Transverse colon (tissue), 4 donors: Measurements from ENCODE around the gene JAKMIP1. TPM values are rescaled to one million over a fixed set of nuclear protein-coding genes. Genes with fewer than 3 reads are reported as not detected.

ENCODE experiments used
- DNase-seq: peaks from one replicate; pipeline ENCODE4 v3.0.0-alpha.2; 2019
- H3K27ac ChIP-seq, 4 donors: fragments of 200-600 bp; sonication (generic); 2 replicates each; pipeline ENCODE4 v1.5.1; 2016 to 2018; ENCODE audit warnings: inconsistent platforms in 4 of 4
- H3K27me3 ChIP-seq: fragments of 200-600 bp; sonication (generic); 2 replicates; pipeline ENCODE4 v1.5.1; 2017; ENCODE audit warnings: inconsistent platforms
- H3K36me3 ChIP-seq, 4 donors: fragments of 200-600 bp; sonication (generic); 2 replicates each; pipeline ENCODE4 v1.5.1; 2017 to 2019; ENCODE audit warnings: inconsistent platforms in 4 of 4
- H3K4me1 ChIP-seq, 4 donors: fragments of 200-600 bp; sonication (generic); 2 replicates each; pipeline ENCODE4 v1.5.1; 2017 to 2020; ENCODE audit warnings: inconsistent platforms in 4 of 4
- H3K4me3 ChIP-seq, 4 donors: fragments of 200-600 bp; sonication (generic); 1 replicate in 1 of 4; 2 replicates in 3 of 4; pipeline versions ENCODE4 v1.5.1 to v1.6.1; 2017 to 2019; ENCODE audit warnings: inconsistent platforms in 4 of 4
- H3K9me3 ChIP-seq, 2 donors: fragments of 200-600 bp; sonication (generic); 2 replicates each; pipeline ENCODE4 v1.5.1; 2017 to 2019; ENCODE audit warnings: inconsistent platforms in 2 of 2
- EP300 ChIP-seq: sonication (generic); formaldehyde crosslinking; IDR thresholded peaks from one replicate; pipeline ENCODE4 v1.6.1; 2017; ENCODE audit warnings: antibody characterized with exemption, low read depth
- POLR2A ChIP-seq: fragments of 450-650 bp; IDR thresholded peaks from one replicate; pipeline ENCODE4 v1.6.1; 2016; ENCODE audit warnings: antibody characterized with exemption, mild to moderate bottlenecking, moderate library complexity
- POLR2AphosphoS5 ChIP-seq, 3 donors: sonication (generic); formaldehyde crosslinking; IDR thresholded peaks; one replicate each; pipeline ENCODE4 v1.6.1; 2016; ENCODE audit warnings: antibody characterized with exemption in 3 of 3
- WGBS, 2 donors: methylation state at CpG; one replicate each; pipeline ENCODE4 v1.1.5; 2018; ENCODE audit warnings: low coverage in 1 of 2; 5-methylcytosine and 5-hydroxymethylcytosine counted together
- in situ Hi-C, 4 donors: fragments of 200-750 bp; cut with MboI; loops; one replicate each; pipeline versions ENCODE4 v1.15.0 to v1.15.1; 2017; ENCODE audit warnings: low sequenced_read_pairs in 3 of 4, low pct_ligation_motif_present in 1 of 4, low pct_unique_long_range_greater_than_20kb in 1 of 4
- intact Hi-C: fragments of 100-400 bp; cut with DNase I; formaldehyde crosslinking; loops from one replicate; pipeline ENCODE4 v1.15.1; 2023; ENCODE audit warnings: low total_unique reads
- total RNA-seq, 4 donors: library from RNA; depleted of rRNA; stranded (reverse); fragments of >200 nt; gene quantifications; one replicate each; pipeline ENCODE4 v1.1.0, GENCODE V29; 2016
- TF ChIP-seq, protein P1 (sequence below), 5 experiments: fragments of 200-600 bp in 3 of 5; fragments of 450-650 bp in 2 of 5; sonication (generic) in 3 of 5; IDR thresholded peaks; 1 replicate in 2 of 5; 2 replicates in 3 of 5; pipeline ENCODE4 v1.5.1; 2016 to 2017; ENCODE audit warnings: antibody characterized with exemption in 5 of 5, inconsistent platforms in 3 of 5, mild to moderate bottlenecking in 2 of 5, moderate library complexity in 1 of 5

Gene JAKMIP1
- total RNA-seq, 4 donors from 2014 or later: 1.2 to 1.7 TPM; not detected in 2

DNA sequence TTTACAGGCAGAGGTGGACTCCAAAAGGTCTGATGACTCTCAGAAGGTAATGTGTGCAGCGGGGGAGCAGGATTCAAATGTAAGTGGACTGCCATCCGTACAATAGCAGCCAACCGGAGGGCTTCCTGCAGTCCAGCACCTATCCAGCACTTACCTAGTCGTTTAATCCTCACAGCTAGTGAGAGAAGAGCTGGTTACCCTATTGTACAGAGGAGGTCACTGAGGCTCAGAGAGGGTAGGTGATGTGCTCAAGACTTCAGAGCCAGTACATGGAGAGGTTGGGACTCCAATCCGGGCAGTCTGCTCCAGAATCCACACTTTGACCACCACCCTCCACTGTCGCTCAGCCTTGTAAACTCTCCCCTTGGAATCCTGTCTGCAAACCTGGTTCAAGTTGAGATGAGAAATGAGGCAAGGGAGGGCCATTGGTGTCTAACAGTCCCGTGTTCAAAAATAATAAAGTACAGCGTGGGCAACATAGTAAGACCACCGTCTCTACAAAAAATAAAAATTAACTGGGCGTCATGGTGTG, 22.5 kb upstream of the JAKMIP1 start:
- intact Hi-C loops (no loop called here), in situ Hi-C loops (no loop called here)
- Histone ChIP-seq H3K4me3 (no peak overlapping the region), H3K36me3 (no peaks in the 10 kb centered on the region), H3K9me3 (no peaks in the 10 kb centered on the region), H3K4me1 (peaks cover 0 to 3% (median 0%) of the 10 kb centered on the region in 4 donors), H3K27ac (no peak overlapping the region), H3K27me3 (peaks cover 52% of the 10 kb centered on the region)
- TF ChIP-seq POLR2AphosphoS5 (IDR thresholded peaks at IDR 0.05) (no peak), POLR2A (no peak), EP300 (no peak)
- TF ChIP-seq, protein P1, sequence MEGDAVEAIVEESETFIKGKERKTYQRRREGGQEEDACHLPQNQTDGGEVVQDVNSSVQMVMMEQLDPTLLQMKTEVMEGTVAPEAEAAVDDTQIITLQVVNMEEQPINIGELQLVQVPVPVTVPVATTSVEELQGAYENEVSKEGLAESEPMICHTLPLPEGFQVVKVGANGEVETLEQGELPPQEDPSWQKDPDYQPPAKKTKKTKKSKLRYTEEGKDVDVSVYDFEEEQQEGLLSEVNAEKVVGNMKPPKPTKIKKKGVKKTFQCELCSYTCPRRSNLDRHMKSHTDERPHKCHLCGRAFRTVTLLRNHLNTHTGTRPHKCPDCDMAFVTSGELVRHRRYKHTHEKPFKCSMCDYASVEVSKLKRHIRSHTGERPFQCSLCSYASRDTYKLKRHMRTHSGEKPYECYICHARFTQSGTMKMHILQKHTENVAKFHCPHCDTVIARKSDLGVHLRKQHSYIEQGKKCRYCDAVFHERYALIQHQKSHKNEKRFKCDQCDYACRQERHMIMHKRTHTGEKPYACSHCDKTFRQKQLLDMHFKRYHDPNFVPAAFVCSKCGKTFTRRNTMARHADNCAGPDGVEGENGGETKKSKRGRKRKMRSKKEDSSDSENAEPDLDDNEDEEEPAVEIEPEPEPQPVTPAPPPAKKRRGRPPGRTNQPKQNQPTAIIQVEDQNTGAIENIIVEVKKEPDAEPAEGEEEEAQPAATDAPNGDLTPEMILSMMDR (IDR thresholded peaks at IDR 0.05): no peak
- no peak for DNase-seq
- 58 to 70% methylated on average over 6 to 10 of the region's 10 CpGs for WGBS, 2 donors

DNA sequence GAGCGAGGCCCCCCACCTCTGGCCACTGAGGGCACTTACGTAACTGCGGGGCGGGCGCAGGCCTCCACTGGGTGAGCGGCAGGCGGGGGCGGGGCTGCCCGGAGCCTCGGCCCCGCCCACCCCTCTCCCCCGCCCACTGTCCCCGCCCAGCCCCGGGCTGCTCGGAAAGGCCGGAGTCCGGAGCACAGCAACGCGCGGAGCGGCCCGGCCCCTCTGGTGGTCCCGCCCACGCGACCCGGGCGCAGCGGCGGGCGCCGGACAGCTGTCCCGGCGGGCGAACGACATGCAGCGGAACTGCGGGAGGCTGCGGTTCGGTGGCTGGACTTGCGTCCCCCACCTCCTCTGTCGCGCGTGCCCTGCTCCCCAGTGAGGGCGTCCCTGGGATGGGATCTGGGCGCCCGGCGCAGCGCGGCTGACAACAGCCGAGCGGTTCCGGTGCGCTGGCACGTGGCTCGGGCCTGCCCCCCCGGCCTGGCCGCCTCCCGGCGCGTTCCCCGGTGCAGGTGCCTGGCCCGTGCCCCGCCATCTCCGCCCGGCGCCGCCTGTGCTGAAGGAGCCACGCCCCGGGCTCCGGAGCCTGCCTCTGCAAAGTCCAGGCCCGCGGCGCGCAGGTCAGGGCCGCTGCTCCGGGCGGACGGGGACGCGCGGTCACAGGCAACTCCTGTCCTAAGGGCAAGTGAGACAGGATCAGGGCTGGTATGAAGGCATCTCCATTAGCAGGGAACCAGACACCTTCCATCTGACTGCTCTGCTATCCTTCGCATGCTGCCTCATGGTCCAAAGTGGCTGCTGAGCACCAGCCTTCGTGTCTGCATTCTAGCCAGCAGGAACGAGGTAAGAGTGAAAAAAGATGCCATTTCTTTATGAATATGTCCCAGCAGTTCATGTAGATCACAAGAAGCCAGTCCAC, 21.8 kb upstream of the JAKMIP1 start:
- peaks cover 0 to 3% (median 0%) of the 10 kb centered on the region in 4 donors for H3K4me1 ChIP-seq
- intact Hi-C loops (no loop called here), in situ Hi-C loops (no loop called here)
- H3K9me3 ChIP-seq: no peaks in the 10 kb centered on the region
- whole genome bisulfite sequencing, 2 donors: 30% methylated on average over 50 of the region's 84 CpGs; no CpG with 5 or more reads in 1 of the 2 donors
- no peak overlapping the region for H3K27ac ChIP-seq
- H3K27me3 ChIP-seq: peaks cover 55% of the 10 kb centered on the region
- DNase-seq: peak; percentile 16
- TF ChIP-seq, protein P1 (IDR thresholded peaks at IDR 0.05): no peak
- H3K36me3 ChIP-seq: no peaks in the 10 kb centered on the region
- H3K4me3 ChIP-seq: peak overlapping the region in 2 of 4 donors; percentile 24 to 29

DNA sequence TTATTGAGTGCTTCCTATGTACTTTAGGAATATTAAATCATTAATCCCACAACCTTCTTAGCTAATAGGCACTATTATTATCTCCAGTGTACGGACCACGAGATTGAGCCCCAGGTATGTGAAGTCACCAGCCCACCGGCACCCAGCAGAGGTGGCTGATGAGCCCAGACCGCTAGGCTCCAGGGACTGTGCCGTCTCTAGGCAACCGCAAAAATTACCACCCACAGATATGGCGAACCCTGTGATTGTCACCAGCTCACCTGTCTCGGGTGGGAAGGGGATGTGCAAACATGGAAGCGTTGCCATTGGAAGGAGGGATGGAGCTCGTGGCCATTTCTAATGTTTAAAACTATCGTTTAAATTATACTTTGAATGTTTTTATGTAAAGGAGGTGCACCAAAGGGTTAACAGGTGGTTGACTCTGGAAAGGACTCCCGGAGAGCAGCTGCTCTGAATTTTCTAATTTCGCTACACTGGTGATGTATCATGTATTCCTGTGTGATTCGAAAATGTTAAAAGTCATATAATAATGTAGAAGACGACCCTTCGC, 21.0 kb upstream of the JAKMIP1 start:
- no peak for DNase-seq
- intact Hi-C loops: no loop called here
- H3K4me3 ChIP-seq: peak overlapping the region in 1 of 4 donors; percentile 29

More for the DNA sequence above, 21.0 kb upstream of the JAKMIP1 start:
- 7 to 22% methylated on average over 5 to 16 of the region's 16 CpGs for WGBS, 2 donors
- H3K27me3 ChIP-seq: peaks cover 55% of the 10 kb centered on the region
- no peaks in the 10 kb centered on the region for H3K36me3 ChIP-seq
- no peak overlapping the region for H3K27ac ChIP-seq
- in situ Hi-C loops: no loop called here
- no peaks in the 10 kb centered on the region for H3K9me3 ChIP-seq
- TF ChIP-seq, protein P1 (IDR thresholded peaks at IDR 0.05): no peak
- TF ChIP-seq POLR2A (no peak), EP300 (no peak), POLR2AphosphoS5 (IDR thresholded peaks at IDR 0.05) (no peak)
- peaks cover 0 to 3% (median 0%) of the 10 kb centered on the region in 4 donors for H3K4me1 ChIP-seq
